Hematopoietic multipotent progenitor cell treated with erythropoietin and hydrocortisone succinate and interleukin-3 and kit ligand, for 17 days (in vitro differentiated cells): ENCODE measurements around the gene PRTG.
"Not testable (repeated sequence)": the region's sequence is repeated elsewhere in the genome, so short reads cannot be mapped to it uniquely, and the experiment has no call there.

Source experiments
- DNase-seq: peaks from one replicate; pipeline ENCODE4 v3.0.0-alpha.2; 2015; ENCODE audit warnings: low spot score

Gene PRTG

DNA sequence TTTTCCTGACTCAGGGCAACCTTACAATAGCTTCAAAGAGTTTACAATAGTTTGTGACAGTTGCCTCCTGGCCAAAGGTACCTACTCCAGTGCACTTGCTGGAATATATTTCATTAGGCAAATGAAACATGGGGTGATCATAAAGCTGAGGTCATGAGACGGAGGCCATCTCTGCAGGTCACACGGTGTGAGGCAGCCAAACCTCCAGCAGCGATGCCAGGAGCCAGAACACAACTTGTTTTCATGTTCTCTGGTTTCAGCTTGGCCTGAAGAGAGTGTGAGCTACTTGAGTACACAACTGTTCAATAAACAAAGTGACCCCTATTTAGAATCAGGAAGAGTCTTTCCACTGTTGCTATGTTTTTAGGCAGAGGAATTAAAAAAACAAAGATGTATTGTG is 112.1 kb downstream of the PRTG start:
- no peak for DNase-seq

DNA sequence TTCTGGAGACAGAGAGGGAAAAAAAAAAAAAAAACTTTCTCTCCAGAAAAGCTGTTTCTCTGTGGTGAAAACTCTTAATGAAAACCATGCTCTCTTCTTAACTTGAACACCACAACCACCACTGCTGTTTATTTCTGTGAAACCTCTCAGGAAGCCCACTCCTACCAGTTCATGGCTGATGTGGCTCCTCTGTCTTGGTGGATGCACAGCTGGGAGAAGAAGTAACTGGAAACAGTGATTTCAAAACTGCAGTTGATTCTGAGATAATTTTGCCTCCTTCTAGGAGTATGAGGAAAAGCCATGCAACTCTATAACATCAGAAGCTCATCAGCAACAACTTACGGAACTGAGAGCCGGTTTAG is 114.6 kb downstream of the PRTG start:
- no peak for DNase-seq

DNA sequence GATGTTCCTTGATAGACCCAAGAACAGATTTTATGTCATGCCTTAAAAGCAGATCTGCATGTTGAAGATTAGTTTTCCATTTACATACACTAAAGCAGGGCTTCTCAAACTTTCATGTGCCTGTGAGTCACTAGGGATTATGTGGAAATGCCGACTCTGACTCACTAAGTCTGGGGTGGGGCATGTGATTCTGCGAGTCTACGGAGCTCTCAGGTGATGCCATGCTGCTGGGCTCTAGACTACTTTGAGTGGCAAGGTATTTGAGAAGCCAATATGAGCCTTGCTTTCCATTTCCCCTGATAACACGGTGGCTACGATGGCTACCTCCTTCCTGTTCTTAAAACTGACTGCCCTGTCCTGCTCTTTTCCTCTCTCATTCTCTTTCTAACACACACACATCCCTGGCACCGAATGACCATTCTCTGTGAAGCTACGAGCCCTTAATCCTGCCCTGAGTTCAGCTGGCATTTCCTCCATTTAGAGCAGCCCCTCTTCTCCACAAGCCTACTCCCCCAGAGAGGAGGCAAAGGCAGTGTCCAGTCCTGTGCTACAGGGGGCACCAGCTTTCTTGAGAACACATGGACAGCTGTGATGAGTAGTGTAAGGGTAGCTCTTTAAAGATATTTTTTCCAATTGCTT is 115.1 kb downstream of the PRTG start:
- DNase-seq: no peak

DNA sequence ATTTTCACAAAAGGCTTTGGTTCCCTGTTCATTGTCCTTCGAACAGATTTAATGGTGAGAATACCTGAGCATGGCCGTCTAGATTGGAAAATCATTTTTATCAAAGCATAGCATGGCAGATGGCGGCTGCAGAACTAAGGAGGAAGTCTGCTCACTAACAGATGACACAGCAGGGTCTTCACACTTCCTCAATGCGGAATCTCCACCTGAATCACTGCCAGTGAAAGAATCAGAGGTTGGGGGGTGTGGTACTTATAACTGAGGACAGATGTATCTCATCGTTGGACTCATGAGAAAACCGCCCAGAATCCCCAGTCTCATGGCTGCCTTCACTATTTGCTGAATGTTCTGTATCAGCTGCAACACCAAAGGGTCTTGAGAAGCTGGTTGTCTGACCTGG is 123.2 kb downstream of the PRTG start:
- no peak for DNase-seq

DNA sequence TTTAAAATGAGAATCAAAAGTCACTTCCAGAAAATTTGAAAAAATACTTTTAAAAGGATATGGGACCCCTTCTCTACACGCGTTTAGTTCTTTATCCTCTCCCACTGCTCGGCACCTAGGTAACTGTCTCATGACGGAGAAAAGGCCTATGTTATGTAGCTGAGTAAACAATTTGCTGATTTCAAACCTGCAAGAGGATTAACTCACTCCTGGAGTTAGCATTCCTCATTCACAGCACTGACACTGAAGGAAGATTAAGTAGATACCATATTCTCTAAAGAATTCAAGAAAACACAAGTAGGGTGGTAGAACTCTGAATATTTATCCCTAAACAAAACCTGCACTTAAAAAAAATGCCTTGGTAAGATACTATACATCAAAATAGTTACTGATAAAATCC is 124.6 kb downstream of the PRTG start:
- DNase-seq: no peak

DNA sequence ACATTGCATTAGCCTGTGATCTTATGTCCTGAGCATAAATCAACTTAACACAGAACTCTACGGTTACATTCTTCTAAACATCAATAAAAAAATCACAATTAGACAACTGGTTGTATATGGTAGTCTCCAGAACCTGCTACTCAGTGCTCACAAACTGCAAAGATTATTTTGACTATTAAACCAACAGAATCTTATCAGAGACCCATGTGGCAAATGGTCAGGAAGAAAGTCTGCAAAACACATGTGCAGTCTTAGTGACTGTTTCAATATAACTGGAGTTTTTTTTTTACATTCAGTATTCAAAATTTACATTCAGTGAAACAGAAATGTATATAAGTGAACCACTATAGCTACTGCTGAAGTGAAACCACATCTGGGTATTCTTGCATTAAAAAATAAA is 127.5 kb downstream of the PRTG start:
- no peak for DNase-seq

DNA sequence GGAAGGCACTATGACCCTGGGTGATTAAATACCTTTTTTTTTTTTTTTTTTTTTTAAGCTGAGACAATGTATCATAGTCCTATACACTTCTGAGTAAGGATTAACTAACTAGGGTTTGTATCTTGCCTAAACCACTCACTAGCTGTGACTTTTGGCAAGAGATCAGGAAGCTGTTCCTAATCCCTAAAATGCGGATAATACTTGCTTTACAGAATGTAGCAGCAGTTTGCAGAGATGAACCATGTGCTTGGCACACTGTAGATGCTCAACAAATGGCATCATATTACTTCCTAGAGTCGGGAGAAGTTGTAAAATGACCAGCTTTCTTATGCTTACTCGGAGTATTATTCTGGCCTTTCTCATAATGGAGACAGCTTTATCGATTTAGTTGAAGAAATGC is 129.2 kb downstream of the PRTG start:
- DNase-seq: no peak

DNA sequence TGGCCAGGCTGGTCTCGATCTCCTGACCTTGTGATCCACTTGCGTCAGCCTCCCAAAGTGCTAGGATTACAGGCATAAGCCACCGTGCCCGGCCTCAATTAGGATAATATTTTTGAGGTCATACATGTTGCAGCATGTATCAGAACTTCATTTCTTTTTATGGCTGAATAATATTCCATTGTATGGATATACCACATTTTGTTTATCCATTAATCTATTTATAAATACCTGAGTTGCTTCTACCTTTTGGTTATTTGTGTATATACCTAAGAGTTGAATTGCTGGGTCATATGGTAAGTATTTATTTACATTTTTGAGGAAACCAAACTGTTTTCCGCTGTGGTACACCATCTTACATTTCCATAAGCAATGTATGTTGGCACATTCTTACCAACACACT is 136.7 kb downstream of the PRTG start:
- DNase-seq: no peak

DNA sequence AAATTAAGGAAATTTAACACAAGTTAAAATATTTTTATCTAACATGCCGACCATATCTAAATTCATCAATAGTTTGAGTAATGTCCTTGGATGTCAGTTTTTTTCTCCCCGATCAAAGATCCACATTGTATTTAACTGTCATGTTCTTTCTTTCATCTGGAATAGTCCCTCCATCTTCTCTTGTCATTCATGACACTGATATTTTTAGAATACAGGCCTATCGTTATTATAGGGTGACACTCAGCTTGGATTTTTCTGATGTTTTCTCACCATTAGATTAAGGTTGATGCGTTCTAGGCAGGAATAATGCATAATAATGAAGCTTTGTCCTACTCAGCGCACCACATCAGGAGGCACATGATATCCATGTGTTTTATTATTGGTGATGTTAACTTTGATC is 141.6 kb downstream of the PRTG start:
- DNase-seq: no peak

DNA sequence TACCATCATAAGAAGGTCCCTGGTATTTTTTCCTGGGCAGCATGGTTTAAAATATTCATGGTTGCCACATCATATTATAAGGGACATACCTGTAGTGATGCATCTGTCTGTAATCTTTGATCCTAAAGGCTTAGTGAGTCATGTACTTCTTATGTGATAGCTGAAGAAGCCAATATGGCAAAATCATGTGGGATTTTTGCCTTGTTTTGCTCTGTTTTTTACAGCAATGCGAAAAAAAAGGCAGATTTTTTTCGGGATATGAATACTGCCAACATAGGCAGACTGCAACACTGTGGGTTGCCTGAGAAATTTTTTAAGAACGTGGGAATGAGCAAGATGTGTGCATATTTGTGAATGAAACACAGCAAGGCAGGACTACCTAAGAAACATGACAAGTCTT is 143.5 kb downstream of the PRTG start:
- no peak for DNase-seq

DNA sequence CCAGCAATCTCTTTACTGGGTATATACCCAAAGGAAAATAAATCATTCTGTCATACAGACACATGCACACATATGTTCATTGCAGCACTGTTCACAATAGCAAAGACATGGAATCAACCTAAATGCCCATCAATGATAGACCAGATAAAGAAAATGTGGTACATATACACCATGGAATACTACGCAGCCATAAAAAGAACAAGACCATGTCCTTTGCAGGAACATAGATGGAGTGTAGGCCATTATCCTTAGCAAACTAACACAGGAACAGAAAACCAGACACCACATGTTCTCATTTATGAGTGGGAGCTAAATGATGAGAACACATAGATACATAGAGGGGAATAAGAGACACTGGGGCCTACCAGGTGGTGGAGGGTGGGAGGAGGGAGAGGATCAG is 149.9 kb downstream of the PRTG start:
- DNase-seq: not testable (repeated sequence)

DNA sequence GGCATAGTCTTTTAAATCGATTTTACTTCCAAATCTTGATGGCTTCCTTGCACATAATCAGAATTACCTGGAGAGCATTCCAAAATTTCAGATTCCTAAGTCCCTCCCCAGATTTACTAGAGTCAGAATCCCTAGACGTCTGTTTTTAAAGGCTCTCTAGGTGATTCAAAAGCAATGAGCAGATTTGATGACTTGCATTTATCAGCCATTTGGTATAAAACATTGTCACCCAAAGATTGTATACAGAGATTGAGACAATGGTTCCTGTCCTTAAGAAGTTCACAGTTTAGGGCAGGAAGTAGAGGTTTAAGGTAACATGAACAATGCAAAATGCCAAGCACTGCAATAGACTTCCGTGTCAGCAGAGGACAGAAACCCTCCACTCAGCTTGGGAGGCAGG is 152.2 kb downstream of the PRTG start:
- no peak for DNase-seq

DNA sequence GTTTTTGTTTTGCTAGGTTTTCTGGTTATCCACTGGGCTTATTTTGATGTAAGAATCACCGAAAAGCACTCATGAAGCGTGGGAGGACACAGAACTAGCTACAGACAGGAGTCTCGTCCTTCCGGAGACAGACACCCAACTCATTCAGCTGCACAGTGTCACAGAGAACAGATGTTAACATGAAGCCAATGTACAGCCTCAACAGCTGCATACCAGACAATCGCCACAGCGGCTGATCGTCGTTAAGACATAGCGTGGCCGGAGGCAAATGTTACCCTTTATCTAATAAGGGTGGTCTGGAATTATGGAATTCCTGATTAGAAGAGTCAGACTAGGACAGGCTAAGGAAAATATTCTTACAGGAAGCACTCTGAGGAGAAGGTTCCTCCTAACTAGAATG is 153.7 kb downstream of the PRTG start:
- no peak for DNase-seq

DNA sequence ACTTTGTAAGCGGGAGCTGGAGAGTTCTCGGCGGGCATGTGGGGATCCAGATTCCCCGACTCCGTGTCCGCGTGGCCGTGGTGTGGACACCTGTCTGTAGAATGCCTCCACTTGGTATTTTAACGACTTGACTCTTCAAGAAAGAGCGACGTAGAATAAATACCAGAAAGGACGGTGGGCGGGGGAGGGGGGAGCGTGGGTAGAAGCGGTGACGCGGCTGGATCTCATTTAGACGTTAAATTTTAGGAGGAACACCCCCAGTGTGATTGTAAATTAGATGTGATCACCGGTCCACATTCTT is 154.2 kb downstream of the PRTG start:
- DNase-seq: no peak

DNA sequence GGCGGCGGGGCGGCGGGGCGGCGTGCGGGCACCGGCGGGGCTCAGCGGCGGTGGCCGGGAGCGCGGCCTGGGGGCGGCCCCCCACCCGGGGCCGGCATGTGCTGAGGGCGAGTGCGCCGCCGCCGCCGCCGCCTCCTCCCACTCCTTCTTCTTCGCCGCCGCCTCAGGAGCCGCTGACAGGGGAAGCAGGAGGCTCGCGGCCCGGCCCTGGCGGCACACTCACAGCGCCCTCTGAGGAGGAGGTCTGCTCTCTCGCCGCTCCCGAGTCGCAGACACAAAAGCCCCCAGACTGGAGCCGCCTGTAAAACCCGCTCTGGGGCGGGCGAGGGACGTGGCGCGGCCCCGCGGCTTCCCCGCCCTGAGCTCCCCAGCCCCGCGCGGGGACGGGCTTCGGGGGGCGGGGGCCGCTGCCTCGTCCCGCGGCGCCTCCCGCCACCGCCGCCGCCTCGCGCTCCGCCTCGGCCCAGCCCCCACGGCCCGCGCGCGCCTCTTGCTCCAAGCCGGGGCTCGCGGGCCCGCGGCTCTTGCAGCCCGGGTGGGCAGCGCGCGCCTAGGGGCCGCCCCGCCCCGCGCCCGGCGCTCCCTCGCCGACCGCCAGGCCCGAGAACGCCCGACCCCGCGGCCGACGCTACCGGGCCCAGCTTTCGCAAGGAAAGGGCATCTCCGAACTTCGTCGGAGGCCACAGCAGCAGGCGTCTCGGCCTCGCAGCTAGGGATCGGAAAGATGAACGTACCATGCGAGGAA is 154.7 kb downstream of the PRTG start, which contains the start of gene PYGO1:
PYGO1 (minus strand) TSS at position 276 of the 745 bp plus-strand sequence. CDS start 462 bp downstream, outside the sequence.
- no peak for DNase-seq

DNA sequence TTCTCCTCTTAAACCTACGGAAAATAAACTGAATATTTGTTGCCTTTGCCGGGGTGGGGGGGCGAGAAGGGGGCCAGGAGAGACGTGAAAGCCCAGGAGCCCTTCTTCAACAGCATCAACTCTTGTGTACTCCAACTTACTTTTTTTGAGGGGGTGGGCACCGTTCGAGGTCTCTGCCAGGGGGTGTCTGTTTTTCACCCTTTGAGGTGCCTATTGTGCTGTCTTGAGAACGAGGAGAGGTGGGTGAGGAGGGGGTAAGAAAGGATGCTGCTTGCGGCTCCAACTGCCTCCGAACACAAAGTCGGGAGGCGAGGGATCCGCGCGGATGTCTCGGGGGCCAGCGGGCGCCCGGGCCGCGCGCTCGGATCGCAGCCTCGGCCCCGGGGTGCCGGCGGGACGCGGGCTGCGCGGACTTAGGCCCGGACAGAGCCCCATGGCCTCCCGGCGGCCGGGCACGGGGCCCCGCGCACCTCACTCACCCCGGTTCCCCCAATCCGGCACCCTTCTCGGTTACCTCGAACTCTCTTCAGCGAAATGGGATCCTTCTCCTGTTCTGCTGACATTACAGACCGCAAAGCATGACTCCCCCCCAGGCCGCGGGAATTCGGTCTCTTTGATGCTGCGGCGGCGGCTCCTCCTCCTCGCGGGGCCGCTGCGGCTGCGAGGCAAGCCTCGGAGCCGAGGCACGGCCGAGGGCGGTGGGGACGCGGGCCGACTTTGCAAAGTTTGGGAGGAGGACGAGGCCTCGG is 155.5 kb downstream of the PRTG start:
- DNase-seq: no peak

DNA sequence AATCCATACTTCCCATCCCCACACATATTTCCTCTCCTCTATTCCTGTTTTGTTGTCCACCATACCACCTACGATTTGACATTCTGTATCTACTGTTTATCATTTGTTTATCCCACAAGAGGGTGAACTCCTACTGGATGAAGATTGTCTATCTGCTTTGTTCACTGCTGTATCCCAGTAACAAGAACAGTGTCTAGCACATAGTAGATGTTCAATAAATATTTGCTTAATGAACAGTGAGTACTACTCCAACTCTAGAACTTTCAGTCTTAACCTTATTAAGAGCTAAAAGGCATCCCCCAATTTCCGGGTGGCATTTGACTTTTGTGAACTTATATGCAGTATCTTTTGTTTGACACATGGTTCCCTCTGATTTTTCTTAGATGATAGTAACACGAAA is 156.1 kb downstream of the PRTG start:
- no peak for DNase-seq

DNA sequence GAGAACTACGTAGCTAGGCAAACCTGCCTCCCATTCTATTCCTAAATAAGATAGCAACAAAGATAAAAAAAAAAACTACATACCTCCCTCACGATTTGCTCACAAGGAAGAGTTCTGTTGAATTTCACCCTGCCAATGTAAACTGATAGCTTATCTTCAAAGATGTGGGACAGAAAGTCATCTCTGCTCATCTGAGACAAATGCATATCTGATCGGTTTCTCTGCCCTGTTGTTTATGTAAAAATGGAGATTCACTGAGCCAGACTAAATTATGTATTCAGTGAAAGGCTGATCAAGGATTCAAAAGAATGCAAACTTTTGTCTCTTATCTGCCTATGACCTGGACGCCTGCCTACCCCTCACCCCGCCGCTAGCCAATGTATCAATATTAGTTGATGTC is 166.0 kb downstream of the PRTG start:
- no peak for DNase-seq

DNA sequence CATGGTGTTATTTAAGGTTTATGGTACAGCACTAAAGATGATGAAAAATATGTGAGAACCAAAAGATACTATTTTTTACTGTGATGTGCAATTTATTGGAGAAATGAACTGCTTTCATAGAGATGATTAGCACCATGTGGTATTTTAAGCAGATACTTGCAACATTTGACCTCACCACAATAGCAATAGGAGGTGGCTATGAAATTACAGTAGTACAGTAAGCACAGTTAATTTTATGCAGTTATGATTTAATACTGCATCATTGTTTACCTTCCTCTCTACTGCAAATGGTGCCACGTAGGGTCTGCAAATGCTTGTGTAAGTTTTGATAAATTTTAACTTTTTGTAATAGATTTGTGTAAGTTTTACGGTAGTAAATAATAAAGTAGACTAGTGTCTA is 168.9 kb downstream of the PRTG start:
- DNase-seq: no peak

DNA sequence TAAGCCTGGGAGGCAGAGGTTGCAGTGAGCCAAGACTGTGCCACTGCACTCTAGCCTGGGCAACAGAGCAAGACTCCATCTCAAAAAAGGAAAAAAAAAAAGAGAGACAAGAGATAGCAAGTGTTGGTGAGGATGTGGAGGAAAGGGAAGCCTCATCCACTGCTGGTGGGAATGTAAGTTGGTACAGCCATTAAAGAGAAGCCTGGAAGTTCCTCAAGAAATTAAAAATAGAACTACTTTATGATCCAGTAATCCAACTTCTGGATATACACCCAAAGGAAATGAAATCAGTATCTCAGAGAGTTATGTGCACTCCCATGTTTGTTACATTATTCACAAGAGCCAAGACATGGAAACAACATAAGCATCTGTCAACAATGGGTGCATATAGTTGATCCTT is 169.7 kb downstream of the PRTG start:
- no peak for DNase-seq

DNA sequence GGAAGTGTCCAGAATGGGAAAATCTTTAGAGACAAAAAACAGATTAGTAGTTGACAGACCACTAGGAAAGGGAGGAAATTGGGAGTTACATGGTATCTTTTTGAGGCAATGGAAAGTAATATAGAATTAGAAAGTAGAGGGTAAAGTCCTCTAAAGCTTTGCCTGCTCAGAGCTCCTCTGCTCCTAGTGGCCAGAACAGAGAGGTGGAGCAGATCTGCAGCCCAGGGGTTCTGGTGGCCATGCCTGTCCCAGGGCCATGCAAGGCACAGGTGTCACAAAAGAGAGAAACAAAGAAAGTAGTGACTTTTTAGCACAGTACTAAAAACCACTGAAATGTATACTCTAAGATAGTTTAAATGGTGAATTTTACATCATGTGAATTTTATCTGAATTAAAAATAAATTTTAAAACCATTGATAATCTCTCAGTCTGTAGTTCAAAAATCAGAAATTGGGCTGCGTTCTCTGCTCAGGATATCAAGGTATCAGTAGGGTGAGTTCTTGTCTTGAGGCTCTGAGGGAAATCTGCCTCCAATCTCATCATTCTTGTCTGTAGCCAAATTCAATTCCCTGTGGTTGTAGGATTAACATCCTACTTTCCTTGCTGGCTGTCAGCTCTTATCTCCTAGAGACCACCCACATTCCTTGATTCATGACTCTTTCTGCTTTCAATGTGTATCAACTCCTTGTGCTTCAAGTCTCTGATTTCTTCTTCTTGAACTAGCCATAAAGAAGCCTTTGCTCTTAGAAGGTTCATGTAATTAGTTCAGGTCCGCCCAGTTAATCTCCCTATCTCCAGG is 178.4 kb downstream of the PRTG start:
- no peak for DNase-seq

DNA sequence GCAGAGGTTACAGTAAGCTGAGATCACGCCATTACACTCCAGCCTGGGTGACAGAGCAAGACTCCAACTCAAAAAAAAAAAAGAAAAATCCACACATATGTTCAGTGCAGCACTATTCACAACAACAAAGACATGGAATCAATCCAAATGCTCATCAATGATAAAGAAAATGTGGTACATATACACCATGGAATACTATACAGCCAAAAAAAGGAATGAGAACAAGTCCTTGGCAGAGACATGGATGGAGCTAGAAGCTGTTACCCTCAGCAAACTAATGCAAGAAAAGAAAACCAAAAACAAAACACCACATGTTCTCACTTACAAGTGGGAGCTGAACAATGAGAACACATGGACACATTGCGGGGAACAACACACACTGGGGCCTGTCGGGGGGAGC is 180.4 kb downstream of the PRTG start:
- DNase-seq: no peak
